T-helper 2 cell treated with Interferon-gamma antibody and Interleukin-4, amounts not matched to agents 5 μg/mL and 100 μg/mL, for 36 hours (primary cell): Measurements from ENCODE around the gene USP17L19.
"Not testable (repeated sequence)": the region's sequence is repeated elsewhere in the genome, so short reads cannot be mapped to it uniquely, and the experiment has no call there.

ENCODE experiments used
- DNase-seq: peaks from one replicate; pipeline ENCODE4 v3.0.0; 2021; ENCODE audit warnings: low spot score
- H3K27ac Mint-ChIP-seq: one replicate; pipeline ENCODE4 v1.8.0; 2021; ENCODE audit warnings: mild to moderate bottlenecking, mixed read lengths
- H3K27me3 Mint-ChIP-seq: one replicate; pipeline ENCODE4 v1.8.0; 2021; ENCODE audit warnings: low read depth, mixed read lengths
- H3K36me3 Mint-ChIP-seq: one replicate; pipeline ENCODE4 v1.8.0; 2021; ENCODE audit warnings: low read depth, mixed read lengths
- H3K4me1 Mint-ChIP-seq: one replicate; pipeline ENCODE4 v1.8.0; 2021; ENCODE audit warnings: low read depth, mixed read lengths
- H3K4me3 Mint-ChIP-seq: one replicate; pipeline ENCODE4 v1.8.0; 2022; ENCODE audit warnings: mild to moderate bottlenecking, moderate library complexity, mixed read lengths
- H3K9me3 Mint-ChIP-seq: one replicate; pipeline ENCODE4 v1.8.0; 2021; ENCODE audit warnings: mixed read lengths

USP17L19 gene, protein sequence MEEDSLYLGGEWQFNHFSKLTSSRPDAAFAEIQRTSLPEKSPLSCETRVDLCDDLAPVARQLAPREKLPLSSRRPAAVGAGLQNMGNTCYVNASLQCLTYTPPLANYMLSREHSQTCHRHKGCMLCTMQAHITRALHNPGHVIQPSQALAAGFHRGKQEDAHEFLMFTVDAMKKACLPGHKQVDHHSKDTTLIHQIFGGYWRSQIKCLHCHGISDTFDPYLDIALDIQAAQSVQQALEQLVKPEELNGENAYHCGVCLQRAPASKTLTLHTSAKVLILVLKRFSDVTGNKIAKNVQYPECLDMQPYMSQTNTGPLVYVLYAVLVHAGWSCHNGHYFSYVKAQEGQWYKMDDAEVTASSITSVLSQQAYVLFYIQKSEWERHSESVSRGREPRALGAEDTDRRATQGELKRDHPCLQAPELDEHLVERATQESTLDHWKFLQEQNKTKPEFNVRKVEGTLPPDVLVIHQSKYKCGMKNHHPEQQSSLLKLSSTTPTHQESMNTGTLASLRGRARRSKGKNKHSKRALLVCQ

DNA sequence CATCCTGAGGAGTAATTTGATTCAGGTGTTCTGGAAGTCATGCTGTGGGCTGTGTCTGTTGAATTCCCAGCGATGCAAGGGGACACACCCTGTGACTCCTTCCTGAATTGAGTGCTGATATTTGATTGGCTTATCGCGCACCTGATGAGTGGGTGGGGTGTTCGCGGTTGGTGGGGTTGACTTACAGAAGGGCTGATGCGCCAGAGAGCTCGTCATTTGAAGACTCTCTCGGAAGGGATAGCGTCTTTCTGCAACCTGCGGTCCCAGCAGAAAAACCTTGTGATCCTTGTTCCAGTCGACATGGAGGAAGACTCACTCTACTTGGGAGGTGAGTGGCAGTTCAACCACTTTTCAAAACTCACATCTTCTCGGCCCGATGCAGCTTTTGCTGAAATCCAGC is at the start of gene USP17L19:
Gene USP17L19 (plus strand): TSS at position 301 of the 400 bp plus-strand sequence. CDS start 0 bp downstream, at position 301.
- not testable (repeated sequence) for H3K4me3 Mint-ChIP-seq, H3K9me3 Mint-ChIP-seq, H3K27ac Mint-ChIP-seq, H3K36me3 Mint-ChIP-seq, H3K4me1 Mint-ChIP-seq, H3K27me3 Mint-ChIP-seq, DNase-seq

DNA sequence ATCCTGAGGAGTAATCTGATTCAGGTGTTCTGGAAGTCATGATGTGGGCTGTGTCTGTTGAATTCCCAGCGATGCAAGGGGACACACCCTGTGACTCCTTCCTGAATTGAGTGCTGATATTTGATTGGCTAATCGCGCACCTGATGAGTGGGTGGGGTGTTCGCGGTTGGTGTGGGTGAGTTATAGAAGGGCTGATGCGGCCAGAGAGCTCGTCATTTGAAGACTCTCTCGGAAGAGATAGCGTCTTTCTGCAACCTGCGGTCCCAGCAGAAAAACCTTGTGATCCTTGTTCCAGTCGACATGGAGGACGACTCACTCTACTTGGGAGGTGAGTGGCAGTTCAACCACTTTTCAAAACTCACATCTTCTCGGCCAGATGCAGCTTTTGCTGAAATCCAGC is 42.8 kb upstream of the USP17L19 start, which contains the start of gene USP17L10:
Gene USP17L10 (plus strand): TSS at position 301 of the 400 bp plus-strand sequence. CDS start 0 bp downstream, at position 301.
- not testable (repeated sequence) for H3K4me3 Mint-ChIP-seq, H3K27me3 Mint-ChIP-seq, H3K9me3 Mint-ChIP-seq, DNase-seq, H3K27ac Mint-ChIP-seq, H3K4me1 Mint-ChIP-seq, H3K36me3 Mint-ChIP-seq

DNA sequence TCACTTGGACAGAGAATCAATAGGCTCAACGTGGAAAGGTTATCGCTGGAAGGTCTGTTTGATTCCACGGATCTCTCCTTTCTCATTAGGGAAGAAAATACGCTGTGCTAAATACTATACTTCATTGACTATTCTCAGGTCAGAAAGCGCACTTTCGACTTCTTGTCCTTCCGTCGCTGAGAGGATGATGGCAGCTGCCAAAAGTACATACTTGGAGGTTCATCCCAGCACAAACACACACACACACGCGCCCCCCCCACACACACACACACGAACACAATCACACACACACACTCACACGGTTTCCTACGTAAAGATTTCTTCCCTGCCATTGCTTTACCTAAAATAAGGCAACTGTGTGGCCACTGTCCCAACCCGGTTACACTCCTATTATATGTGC is 38.5 kb upstream of the USP17L19 start:
- H3K4me3 Mint-ChIP-seq, H3K27me3 Mint-ChIP-seq, H3K4me1 Mint-ChIP-seq, H3K27ac Mint-ChIP-seq, H3K9me3 Mint-ChIP-seq, H3K36me3 Mint-ChIP-seq, DNase-seq: not testable (repeated sequence)

DNA sequence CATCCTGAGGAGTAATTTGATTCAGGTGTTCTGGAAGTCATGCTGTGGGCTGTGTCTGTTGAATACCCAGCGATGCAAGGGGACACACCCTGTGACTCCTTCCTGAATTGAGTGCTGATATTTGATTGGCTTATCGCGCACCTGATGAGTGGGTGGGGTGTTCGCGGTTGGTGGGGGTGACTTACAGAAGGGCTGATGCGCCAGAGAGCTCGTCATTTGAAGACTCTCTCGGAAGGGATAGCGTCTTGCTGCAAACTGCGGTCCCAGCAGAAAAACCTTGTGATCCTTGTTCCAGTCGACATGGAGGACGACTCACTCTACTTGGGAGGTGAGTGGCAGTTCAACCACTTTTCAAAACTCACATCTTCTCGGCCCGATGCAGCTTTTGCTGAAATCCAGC is 38.1 kb upstream of the USP17L19 start, which contains the start of gene USP17L11:
Gene USP17L11 (plus strand): TSS at position 301 of the 400 bp plus-strand sequence. CDS start 0 bp downstream, at position 301.
- H3K27ac Mint-ChIP-seq, H3K9me3 Mint-ChIP-seq, DNase-seq, H3K27me3 Mint-ChIP-seq, H3K4me1 Mint-ChIP-seq, H3K4me3 Mint-ChIP-seq, H3K36me3 Mint-ChIP-seq: not testable (repeated sequence)

DNA sequence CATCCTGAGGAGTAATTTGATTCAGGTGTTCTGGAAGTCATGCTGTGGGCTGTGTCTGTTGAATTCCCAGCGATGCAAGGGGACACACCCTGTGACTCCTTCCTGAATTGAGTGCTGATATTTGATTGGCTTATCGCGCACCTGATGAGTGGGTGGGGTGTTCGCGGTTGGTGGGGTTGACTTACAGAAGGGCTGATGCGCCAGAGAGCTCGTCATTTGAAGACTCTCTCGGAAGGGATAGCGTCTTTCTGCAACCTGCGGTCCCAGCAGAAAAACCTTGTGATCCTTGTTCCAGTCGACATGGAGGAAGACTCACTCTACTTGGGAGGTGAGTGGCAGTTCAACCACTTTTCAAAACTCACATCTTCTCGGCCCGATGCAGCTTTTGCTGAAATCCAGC is 33.3 kb upstream of the USP17L19 start, which contains the start of gene USP17L12:
Gene USP17L12 (plus strand): TSS at position 301 of the 400 bp plus-strand sequence. CDS start 0 bp downstream, at position 301.
- H3K27ac Mint-ChIP-seq, H3K9me3 Mint-ChIP-seq, DNase-seq, H3K27me3 Mint-ChIP-seq, H3K4me1 Mint-ChIP-seq, H3K4me3 Mint-ChIP-seq, H3K36me3 Mint-ChIP-seq: not testable (repeated sequence)

DNA sequence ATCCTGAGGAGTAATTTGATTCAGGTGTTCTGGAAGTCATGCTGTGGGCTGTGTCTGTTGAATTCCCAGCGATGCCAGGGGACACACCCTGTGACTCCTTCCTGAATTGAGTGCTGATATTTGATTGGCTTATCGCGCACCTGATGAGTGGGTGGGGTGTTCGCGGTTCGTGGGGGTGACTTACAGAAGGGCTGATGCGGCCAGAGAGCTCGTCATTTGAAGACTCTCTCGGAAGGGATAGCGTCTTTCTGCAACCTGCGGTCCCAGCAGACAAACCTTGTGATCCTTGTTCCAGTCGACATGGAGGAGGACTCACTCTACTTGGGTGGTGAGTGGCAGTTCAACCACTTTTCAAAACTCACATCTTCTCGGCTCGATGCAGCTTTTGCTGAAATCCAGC is 28.6 kb upstream of the USP17L19 start, which contains the start of gene USP17L13:
Gene USP17L13 (plus strand): TSS at position 301 of the 400 bp plus-strand sequence. CDS start 0 bp downstream, at position 301.
- not testable (repeated sequence) for DNase-seq, H3K27me3 Mint-ChIP-seq, H3K27ac Mint-ChIP-seq, H3K9me3 Mint-ChIP-seq, H3K4me3 Mint-ChIP-seq, H3K4me1 Mint-ChIP-seq, H3K36me3 Mint-ChIP-seq

DNA sequence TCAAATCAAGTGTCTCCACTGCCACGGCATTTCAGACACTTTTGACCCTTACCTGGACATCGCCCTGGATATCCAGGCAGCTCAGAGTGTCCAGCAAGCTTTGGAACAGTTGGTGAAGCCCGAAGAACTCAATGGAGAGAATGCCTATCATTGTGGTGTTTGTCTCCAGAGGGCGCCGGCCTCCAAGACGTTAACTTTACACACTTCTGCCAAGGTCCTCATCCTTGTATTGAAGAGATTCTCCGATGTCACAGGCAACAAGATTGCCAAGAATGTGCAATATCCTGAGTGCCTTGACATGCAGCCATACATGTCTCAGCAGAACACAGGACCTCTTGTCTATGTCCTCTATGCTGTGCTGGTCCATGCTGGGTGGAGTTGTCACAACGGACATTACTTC is 22.9 kb upstream of the USP17L19 start:
- not testable (repeated sequence) for H3K27me3 Mint-ChIP-seq, H3K4me3 Mint-ChIP-seq, H3K27ac Mint-ChIP-seq, H3K4me1 Mint-ChIP-seq, H3K36me3 Mint-ChIP-seq, H3K9me3 Mint-ChIP-seq
- peak; percentile 3 for DNase-seq

DNA sequence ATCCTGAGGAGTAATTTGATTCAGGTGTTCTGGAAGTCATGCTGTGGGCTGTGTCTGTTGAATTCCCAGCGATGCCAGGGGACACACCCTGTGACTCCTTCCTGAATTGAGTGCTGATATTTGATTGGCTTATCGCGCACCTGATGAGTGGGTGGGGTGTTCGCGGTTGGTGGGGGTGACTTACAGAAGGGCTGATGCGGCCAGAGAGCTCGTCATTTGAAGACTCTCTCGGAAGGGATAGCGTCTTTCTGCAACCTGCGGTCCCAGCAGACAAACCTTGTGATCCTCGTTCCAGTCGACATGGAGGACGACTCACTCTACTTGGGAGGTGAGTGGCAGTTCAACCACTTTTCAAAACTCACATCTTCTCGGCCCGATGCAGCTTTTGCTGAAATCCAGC is 19.1 kb upstream of the USP17L19 start, which contains the start of gene USP17L15:
Gene USP17L15 (plus strand): TSS at position 301 of the 400 bp plus-strand sequence. CDS start 0 bp downstream, at position 301.
- not testable (repeated sequence) for H3K27me3 Mint-ChIP-seq, H3K36me3 Mint-ChIP-seq, H3K4me3 Mint-ChIP-seq, DNase-seq, H3K4me1 Mint-ChIP-seq, H3K9me3 Mint-ChIP-seq, H3K27ac Mint-ChIP-seq

DNA sequence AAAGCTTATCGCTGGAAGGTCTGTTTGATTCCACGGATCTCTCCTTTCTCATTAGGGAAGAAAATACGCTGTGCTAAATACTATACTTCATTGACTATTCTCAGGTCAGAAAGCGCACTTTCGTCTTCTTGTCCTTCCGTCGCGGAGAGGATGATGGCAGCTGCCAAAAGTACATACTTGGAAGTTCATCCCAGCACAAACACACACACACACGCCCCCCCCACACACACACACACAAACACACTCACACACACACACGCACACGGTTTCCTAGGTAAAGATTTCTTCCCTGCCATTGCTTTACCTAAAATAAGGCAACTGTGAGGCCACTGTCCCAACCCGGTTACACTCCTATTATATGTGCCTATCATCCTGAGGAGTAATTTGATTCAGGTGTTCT is 14.7 kb upstream of the USP17L19 start:
- DNase-seq, H3K27me3 Mint-ChIP-seq, H3K4me3 Mint-ChIP-seq, H3K36me3 Mint-ChIP-seq, H3K27ac Mint-ChIP-seq, H3K9me3 Mint-ChIP-seq, H3K4me1 Mint-ChIP-seq: not testable (repeated sequence)

DNA sequence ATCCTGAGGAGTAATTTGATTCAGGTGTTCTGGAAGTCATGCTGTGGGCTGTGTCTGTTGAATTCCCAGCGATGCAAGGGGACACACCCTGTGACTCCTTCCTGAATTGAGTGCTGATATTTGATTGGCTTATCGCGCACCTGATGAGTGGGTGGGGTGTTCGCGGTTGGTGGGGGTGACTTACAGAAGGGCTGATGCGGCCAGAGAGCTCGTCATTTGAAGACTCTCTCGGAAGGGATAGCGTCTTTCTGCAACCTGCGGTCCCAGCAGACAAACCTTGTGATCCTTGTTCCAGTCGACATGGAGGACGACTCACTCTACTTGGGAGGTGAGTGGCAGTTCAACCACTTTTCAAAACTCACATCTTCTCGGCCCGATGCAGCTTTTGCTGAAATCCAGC is 9.6 kb upstream of the USP17L19 start, which contains the start of gene USP17L17:
Gene USP17L17 (plus strand): TSS at position 301 of the 400 bp plus-strand sequence. CDS start 0 bp downstream, at position 301.
- H3K4me3 Mint-ChIP-seq, H3K36me3 Mint-ChIP-seq, H3K4me1 Mint-ChIP-seq, H3K9me3 Mint-ChIP-seq, DNase-seq, H3K27ac Mint-ChIP-seq, H3K27me3 Mint-ChIP-seq: not testable (repeated sequence)

DNA sequence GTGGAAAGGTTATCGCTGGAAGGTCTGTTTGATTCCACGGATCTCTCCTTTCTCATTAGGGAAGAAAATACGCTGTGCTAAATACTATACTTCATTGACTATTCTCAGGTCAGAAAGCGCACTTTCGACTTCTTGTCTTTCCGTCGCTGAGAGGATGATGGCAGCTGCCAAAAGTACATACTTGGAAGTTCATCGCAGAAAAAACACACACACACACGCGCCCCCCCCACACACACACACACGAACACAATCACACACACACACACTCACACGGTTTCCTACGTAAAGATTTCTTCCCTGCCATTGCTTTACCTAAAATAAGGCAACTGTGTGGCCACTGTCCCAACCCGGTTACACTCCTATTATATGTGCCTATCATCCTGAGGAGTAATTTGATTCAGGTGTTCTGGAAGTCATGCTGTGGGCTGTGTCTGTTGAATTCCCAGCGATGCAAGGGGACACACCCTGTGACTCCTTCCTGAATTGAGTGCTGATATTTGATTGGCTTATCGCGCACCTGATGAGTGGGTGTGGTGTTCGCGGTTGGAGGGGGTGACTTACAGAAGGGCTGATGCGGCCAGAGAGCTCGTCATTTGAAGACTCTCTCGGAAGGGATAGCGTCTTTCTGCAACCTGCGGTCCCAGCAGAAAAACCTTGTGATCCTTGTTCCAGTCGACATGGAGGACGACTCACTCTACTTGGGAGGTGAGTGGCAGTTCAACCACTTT is 5.1 kb upstream of the USP17L19 start, which contains the start of gene USP17L18:
Gene USP17L18 (plus strand): TSS at position 678 of the 728 bp plus-strand sequence. CDS start 0 bp downstream, at position 678.
- not testable (repeated sequence) for H3K9me3 Mint-ChIP-seq, H3K27me3 Mint-ChIP-seq, H3K4me1 Mint-ChIP-seq, H3K27ac Mint-ChIP-seq, DNase-seq, H3K4me3 Mint-ChIP-seq, H3K36me3 Mint-ChIP-seq

DNA sequence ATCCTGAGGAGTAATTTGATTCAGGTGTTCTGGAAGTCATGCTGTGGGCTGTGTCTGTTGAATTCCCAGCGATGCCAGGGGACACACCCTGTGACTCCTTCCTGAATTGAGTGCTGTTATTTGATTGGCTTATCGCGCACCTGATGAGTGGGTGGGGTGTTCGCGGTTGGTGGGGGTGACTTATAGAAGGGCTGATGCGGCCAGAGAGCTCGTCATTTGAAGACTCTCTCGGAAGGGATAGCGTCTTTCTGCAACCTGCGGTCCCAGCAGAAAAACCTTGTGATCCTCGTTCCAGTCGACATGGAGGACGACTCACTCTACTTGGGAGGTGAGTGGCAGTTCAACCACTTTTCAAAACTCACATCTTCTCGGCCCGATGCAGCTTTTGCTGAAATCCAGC is 4.6 kb downstream of the USP17L19 start, which contains the start of gene USP17L20:
Gene USP17L20 (plus strand): TSS at position 301 of the 400 bp plus-strand sequence. CDS start 0 bp downstream, at position 301.
- not testable (repeated sequence) for DNase-seq, H3K9me3 Mint-ChIP-seq, H3K4me3 Mint-ChIP-seq, H3K27me3 Mint-ChIP-seq, H3K36me3 Mint-ChIP-seq, H3K27ac Mint-ChIP-seq, H3K4me1 Mint-ChIP-seq

DNA sequence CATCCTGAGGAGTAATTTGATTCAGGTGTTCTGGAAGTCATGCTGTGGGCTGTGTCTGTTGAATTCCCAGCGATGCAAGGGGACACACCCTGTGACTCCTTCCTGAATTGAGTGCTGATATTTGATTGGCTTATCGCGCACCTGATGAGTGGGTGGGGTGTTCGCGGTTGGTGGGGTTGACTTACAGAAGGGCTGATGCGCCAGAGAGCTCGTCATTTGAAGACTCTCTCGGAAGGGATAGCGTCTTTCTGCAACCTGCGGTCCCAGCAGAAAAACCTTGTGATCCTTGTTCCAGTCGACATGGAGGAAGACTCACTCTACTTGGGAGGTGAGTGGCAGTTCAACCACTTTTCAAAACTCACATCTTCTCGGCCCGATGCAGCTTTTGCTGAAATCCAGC is 9.4 kb downstream of the USP17L19 start, which contains the start of gene USP17L21:
Gene USP17L21 (plus strand): TSS at position 301 of the 400 bp plus-strand sequence. CDS start 0 bp downstream, at position 301.
- not testable (repeated sequence) for DNase-seq, H3K36me3 Mint-ChIP-seq, H3K4me1 Mint-ChIP-seq, H3K9me3 Mint-ChIP-seq, H3K4me3 Mint-ChIP-seq, H3K27ac Mint-ChIP-seq, H3K27me3 Mint-ChIP-seq
